Measurements from ENCODE around the gene HDAC1. TPM values are rescaled to one million over a fixed set of nuclear protein-coding genes. Genes with fewer than 3 reads are reported as not detected.

The HDAC1 gene
- total and polyA plus RNA-seq, 2 of the 13 experiments (the other 11 are each of a cell fraction or from before 2014, with no cell fraction given) = 93.5 to 189 TPM

DNA sequence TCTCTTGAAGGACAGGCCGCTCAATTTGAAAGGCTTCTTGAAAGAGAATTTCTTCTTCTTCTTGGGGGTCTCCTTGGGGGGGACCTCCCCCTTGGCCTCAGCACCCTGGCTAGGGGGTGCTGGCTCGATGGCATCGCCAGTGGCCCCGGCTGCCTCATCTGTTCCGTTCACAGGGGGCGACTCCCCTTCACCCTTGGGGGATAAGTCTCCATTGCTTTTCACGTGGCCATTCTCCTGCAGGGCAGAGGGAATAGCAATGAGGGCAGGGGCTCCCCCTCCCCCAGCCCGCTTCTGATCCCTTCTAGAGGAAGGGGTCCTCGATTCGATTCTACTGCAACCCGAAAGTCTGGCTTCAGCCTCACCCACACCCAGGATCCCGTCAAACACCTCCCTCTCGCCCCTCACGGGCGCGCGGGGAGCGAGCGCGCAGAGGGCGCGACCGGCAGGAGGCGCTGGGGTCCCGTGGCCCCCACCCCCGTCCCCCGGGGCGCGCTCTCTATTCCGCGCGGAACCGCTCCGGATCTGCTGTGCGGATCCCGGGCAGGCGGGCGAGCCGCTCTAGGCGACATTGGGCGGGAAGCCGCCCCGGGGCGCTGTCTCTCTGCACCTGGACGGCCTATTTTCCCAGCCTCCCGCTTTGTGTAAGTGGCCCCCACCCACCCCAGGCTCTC, 43.1 kb downstream of the HDAC1 start (continued):
- TF ChIP-seq, protein P1, sequence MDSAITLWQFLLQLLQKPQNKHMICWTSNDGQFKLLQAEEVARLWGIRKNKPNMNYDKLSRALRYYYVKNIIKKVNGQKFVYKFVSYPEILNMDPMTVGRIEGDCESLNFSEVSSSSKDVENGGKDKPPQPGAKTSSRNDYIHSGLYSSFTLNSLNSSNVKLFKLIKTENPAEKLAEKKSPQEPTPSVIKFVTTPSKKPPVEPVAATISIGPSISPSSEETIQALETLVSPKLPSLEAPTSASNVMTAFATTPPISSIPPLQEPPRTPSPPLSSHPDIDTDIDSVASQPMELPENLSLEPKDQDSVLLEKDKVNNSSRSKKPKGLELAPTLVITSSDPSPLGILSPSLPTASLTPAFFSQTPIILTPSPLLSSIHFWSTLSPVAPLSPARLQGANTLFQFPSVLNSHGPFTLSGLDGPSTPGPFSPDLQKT (CRISPR knock-in tag; IDR thresholded peaks at IDR 0.05; ENCODE audit: borderline replicate concordance) = no peak
- TF ChIP-seq ZNF660 (CRISPR knock-in tag; IDR thresholded peaks at IDR 0.05; ENCODE audit: borderline replicate concordance, low read depth) (no peak), HIVEP1 (CRISPR knock-in tag; IDR thresholded peaks at IDR 0.05) (no peak), TAF15 (IDR thresholded peaks at IDR 0.05; ENCODE audit: low read depth, low read length, poor library complexity, severe bottlenecking) (no peak), ZNF124 (CRISPR knock-in tag; IDR thresholded peaks at IDR 0.05) (no peak), TMF1 (CRISPR knock-in tag; IDR thresholded peaks at IDR 0.05; ENCODE audit: low read depth) (no peak; the same call in 1 of the 2 replicates), ZNF343 (CRISPR knock-in tag; IDR thresholded peaks at IDR 0.05) (no peak), TGIF2 (CRISPR knock-in tag; IDR thresholded peaks at IDR 0.05) (0 out of 2 replicates have a peak, but pooled peaks have one; percentile 27), CHD2 (IDR thresholded peaks at IDR 0.05; ENCODE audit: low read depth, low read length) (no peak), HNRNPH1 (optimal IDR thresholded peaks at IDR 0.05; ENCODE audit: low read depth, low read length) (no peak), FOXA3 (CRISPR knock-in tag; IDR thresholded peaks at IDR 0.05) (no peak), RBM22 (optimal IDR thresholded peaks at IDR 0.05; ENCODE audit: low read length) (peak; percentile 10), MYC (CRISPR knock-in tag; IDR thresholded peaks at IDR 0.05; ENCODE audit: borderline replicate concordance) (peak; percentile 15; the same call in 1 of the 2 replicates), HOXD1 (CRISPR knock-in tag; IDR thresholded peaks at IDR 0.05) (0 out of 2 replicates have a peak, but pooled peaks have one; percentile 38), KDM3A (CRISPR knock-in tag; IDR thresholded peaks at IDR 0.05; ENCODE audit: low read depth) (peak; percentile 54; the same call in 1 of the 2 replicates), ZNF598 (CRISPR knock-in tag; IDR thresholded peaks at IDR 0.05; ENCODE audit: borderline replicate concordance) (no peak), ZNF17 (CRISPR knock-in tag; IDR thresholded peaks at IDR 0.05) (no peak)
- TF ChIP-seq, protein P2, sequence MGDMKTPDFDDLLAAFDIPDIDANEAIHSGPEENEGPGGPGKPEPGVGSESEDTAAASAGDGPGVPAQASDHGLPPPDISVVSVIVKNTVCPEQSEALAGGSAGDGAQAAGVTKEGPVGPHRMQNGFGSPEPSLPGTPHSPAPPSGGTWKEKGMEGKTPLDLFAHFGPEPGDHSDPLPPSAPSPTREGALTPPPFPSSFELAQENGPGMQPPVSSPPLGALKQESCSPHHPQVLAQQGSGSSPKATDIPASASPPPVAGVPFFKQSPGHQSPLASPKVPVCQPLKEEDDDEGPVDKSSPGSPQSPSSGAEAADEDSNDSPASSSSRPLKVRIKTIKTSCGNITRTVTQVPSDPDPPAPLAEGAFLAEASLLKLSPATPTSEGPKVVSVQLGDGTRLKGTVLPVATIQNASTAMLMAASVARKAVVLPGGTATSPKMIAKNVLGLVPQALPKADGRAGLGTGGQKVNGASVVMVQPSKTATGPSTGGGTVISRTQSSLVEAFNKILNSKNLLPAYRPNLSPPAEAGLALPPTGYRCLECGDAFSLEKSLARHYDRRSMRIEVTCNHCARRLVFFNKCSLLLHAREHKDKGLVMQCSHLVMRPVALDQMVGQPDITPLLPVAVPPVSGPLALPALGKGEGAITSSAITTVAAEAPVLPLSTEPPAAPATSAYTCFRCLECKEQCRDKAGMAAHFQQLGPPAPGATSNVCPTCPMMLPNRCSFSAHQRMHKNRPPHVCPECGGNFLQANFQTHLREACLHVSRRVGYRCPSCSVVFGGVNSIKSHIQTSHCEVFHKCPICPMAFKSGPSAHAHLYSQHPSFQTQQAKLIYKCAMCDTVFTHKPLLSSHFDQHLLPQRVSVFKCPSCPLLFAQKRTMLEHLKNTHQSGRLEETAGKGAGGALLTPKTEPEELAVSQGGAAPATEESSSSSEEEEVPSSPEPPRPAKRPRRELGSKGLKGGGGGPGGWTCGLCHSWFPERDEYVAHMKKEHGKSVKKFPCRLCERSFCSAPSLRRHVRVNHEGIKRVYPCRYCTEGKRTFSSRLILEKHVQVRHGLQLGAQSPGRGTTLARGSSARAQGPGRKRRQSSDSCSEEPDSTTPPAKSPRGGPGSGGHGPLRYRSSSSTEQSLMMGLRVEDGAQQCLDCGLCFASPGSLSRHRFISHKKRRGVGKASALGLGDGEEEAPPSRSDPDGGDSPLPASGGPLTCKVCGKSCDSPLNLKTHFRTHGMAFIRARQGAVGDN (CRISPR knock-in tag; IDR thresholded peaks at IDR 0.05) = peak; percentile 55
- TF ChIP-seq, protein P3, sequence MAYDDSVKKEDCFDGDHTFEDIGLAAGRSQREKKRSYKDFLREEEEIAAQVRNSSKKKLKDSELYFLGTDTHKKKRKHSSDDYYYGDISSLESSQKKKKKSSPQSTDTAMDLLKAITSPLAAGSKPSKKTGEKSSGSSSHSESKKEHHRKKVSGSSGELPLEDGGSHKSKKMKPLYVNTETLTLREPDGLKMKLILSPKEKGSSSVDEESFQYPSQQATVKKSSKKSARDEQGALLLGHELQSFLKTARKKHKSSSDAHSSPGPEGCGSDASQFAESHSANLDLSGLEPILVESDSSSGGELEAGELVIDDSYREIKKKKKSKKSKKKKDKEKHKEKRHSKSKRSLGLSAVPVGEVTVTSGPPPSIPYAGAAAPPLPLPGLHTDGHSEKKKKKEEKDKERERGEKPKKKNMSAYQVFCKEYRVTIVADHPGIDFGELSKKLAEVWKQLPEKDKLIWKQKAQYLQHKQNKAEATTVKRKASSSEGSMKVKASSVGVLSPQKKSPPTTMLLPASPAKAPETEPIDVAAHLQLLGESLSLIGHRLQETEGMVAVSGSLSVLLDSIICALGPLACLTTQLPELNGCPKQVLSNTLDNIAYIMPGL (CRISPR knock-in tag; IDR thresholded peaks at IDR 0.05; ENCODE audit: borderline replicate concordance in 1 of 2, low read depth in 1 of 2) = peak; percentile 94 to 95
- TF ChIP-seq, protein P4, sequence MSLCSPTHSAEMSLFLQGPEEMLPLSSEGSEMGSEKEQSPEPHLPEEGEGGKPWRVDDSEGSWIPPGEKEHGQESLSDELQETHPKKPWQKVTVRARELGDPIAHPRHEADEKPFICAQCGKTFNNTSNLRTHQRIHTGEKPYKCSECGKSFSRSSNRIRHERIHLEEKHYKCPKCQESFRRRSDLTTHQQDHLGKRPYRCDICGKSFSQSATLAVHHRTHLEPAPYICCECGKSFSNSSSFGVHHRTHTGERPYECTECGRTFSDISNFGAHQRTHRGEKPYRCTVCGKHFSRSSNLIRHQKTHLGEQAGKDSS (CRISPR knock-in tag; IDR thresholded peaks at IDR 0.05; ENCODE audit: borderline replicate concordance, low read depth) = 0 out of 2 replicates have a peak, but pooled peaks have one; percentile 26
- TF ChIP-seq, protein P5, sequence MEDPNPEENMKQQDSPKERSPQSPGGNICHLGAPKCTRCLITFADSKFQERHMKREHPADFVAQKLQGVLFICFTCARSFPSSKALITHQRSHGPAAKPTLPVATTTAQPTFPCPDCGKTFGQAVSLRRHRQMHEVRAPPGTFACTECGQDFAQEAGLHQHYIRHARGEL (CRISPR knock-in tag; IDR thresholded peaks at IDR 0.05) = no peak

Data from HepG2 (cell line).